Activated naive CD8-positive, alpha-beta T cell treated with anti-CD3 and anti-CD28 coated beads for 36 hours (primary cell): ENCODE data around the gene MORN1. TPM values are rescaled to one million over a fixed set of nuclear protein-coding genes. Genes with fewer than 3 reads are reported as not detected.

Experiments used
- DNase-seq: peaks from one replicate; pipeline ENCODE4 v3.0.0; 2021
- H3K27ac Mint-ChIP-seq: one replicate; pipeline ENCODE4 v1.8.0; 2022; ENCODE audit warnings: mild to moderate bottlenecking, moderate library complexity, mixed read lengths
- H3K27me3 Mint-ChIP-seq: one replicate; pipeline ENCODE4 v1.8.0; 2022; ENCODE audit warnings: mild to moderate bottlenecking, mixed read lengths
- H3K36me3 Mint-ChIP-seq: one replicate; pipeline ENCODE4 v1.8.0; 2021; ENCODE audit warnings: mild to moderate bottlenecking, mixed read lengths
- H3K4me1 Mint-ChIP-seq: one replicate; pipeline ENCODE4 v1.8.0; 2021; ENCODE audit warnings: mixed read lengths
- H3K4me3 Mint-ChIP-seq: one replicate; pipeline ENCODE4 v1.8.0; 2022; ENCODE audit warnings: mild to moderate bottlenecking, moderate library complexity, mixed read lengths
- H3K9me3 Mint-ChIP-seq: one replicate; pipeline ENCODE4 v1.8.0; 2022; ENCODE audit warnings: mixed read lengths
- total RNA-seq, 2 experiments: library from RNA; stranded (reverse); gene quantifications; one replicate each; pipeline ENCODE4 v1.2.3, GENCODE V29; 2021

Gene MORN1
- total RNA-seq, 2 experiments from 2014 or later, result 6.8 to 7.8 TPM

GRCh38 chr1:2360588-2361364 lies 30.6 kb downstream of the MORN1 start:
- Mint-ChIP-seq H3K4me1 (no peaks in the 10 kb centered on the region), H3K4me3 (no peak overlapping the region), H3K36me3 (peaks cover 6% of the 10 kb centered on the region), H3K27ac (no peak overlapping the region), H3K9me3 (peaks cover 8% of the 10 kb centered on the region), H3K27me3 (no peaks in the 10 kb centered on the region)
- DNase-seq, result no peak

- no peak for DNase-seq
- Mint-ChIP-seq H3K27me3 (no peaks in the 10 kb centered on the region), H3K4me1 (no peaks in the 10 kb centered on the region), H3K4me3 (no peak overlapping the region), H3K27ac (no peak overlapping the region), H3K9me3 (peaks cover 6% of the 10 kb centered on the region), H3K36me3 (peaks cover 5% of the 10 kb centered on the region)
These were observed 32.4 kb downstream of the MORN1 start for GRCh38 chr1:2358651-2359640.

GRCh38 chr1:2358072-2358471 lies 33.3 kb downstream of the MORN1 start:
- Mint-ChIP-seq H3K27me3 (no peaks in the 10 kb centered on the region), H3K4me3 (no peak overlapping the region), H3K36me3 (peaks cover 2% of the 10 kb centered on the region)

GRCh38 chr1:2356911-2357845 lies 34.2 kb downstream of the MORN1 start:
- no peak for DNase-seq
- Mint-ChIP-seq H3K4me3 (no peak overlapping the region), H3K9me3 (no peaks in the 10 kb centered on the region), H3K4me1 (no peaks in the 10 kb centered on the region), H3K36me3 (peaks cover 2% of the 10 kb centered on the region), H3K27ac (no peak overlapping the region), H3K27me3 (no peaks in the 10 kb centered on the region)

More at GRCh38 chr1:2358072-2358471, 33.3 kb downstream of the MORN1 start:
- H3K27ac Mint-ChIP-seq, result no peak overlapping the region
- H3K9me3 Mint-ChIP-seq, result peaks cover under 1% of the 10 kb centered on the region
- no peaks in the 10 kb centered on the region for H3K4me1 Mint-ChIP-seq
- DNase-seq, result no peak

- Mint-ChIP-seq H3K4me1 (no peaks in the 10 kb centered on the region), H3K27me3 (no peaks in the 10 kb centered on the region), H3K27ac (no peak overlapping the region), H3K36me3 (no peaks in the 10 kb centered on the region), H3K4me3 (no peak overlapping the region), H3K9me3 (no peaks in the 10 kb centered on the region)
- no peak for DNase-seq
These were observed 35.0 kb downstream of the MORN1 start for GRCh38 chr1:2356401-2356800.

- H3K27me3 Mint-ChIP-seq, result no peaks in the 10 kb centered on the region
- H3K4me1 Mint-ChIP-seq, result no peaks in the 10 kb centered on the region
- no peaks in the 10 kb centered on the region for H3K9me3 Mint-ChIP-seq
- no peak overlapping the region for H3K27ac Mint-ChIP-seq
- no peak overlapping the region for H3K4me3 Mint-ChIP-seq
- no peaks in the 10 kb centered on the region for H3K36me3 Mint-ChIP-seq
- DNase-seq, result no peak
These were observed 35.7 kb downstream of the MORN1 start for GRCh38 chr1:2355373-2356261.

- no peak for DNase-seq
- Mint-ChIP-seq H3K9me3 (no peaks in the 10 kb centered on the region), H3K27me3 (no peaks in the 10 kb centered on the region), H3K36me3 (no peaks in the 10 kb centered on the region), H3K27ac (no peak overlapping the region), H3K4me3 (no peak overlapping the region), H3K4me1 (no peaks in the 10 kb centered on the region)
These were observed 36.6 kb downstream of the MORN1 start for GRCh38 chr1:2354511-2355372.

- Mint-ChIP-seq H3K36me3 (no peaks in the 10 kb centered on the region), H3K4me1 (no peaks in the 10 kb centered on the region), H3K9me3 (no peaks in the 10 kb centered on the region)
These were observed 37.6 kb downstream of the MORN1 start for GRCh38 chr1:2353551-2354438.

GRCh38 chr1:2352897-2353550 lies 38.3 kb downstream of the MORN1 start:
- Mint-ChIP-seq H3K4me1 (no peaks in the 10 kb centered on the region), H3K36me3 (no peaks in the 10 kb centered on the region), H3K27me3 (no peaks in the 10 kb centered on the region), H3K27ac (no peak overlapping the region), H3K4me3 (no peak overlapping the region), H3K9me3 (no peaks in the 10 kb centered on the region)
- DNase-seq, result no peak

More at GRCh38 chr1:2353551-2354438, 37.6 kb downstream of the MORN1 start:
- H3K27me3 Mint-ChIP-seq, result no peaks in the 10 kb centered on the region
- H3K4me3 Mint-ChIP-seq, result no peak overlapping the region
- DNase-seq, result no peak
- no peak overlapping the region for H3K27ac Mint-ChIP-seq

GRCh38 chr1:2352341-2352896 lies 38.9 kb downstream of the MORN1 start:
- H3K27ac Mint-ChIP-seq, result no peak overlapping the region
- H3K36me3 Mint-ChIP-seq, result no peaks in the 10 kb centered on the region
- no peaks in the 10 kb centered on the region for H3K4me1 Mint-ChIP-seq
- DNase-seq, result no peak
- no peak overlapping the region for H3K4me3 Mint-ChIP-seq
- no peaks in the 10 kb centered on the region for H3K9me3 Mint-ChIP-seq
- no peaks in the 10 kb centered on the region for H3K27me3 Mint-ChIP-seq

GRCh38 chr1:2351723-2352122 lies 39.6 kb downstream of the MORN1 start:
- Mint-ChIP-seq H3K27me3 (no peaks in the 10 kb centered on the region), H3K36me3 (no peaks in the 10 kb centered on the region), H3K4me3 (no peak overlapping the region), H3K9me3 (no peaks in the 10 kb centered on the region), H3K27ac (no peak overlapping the region), H3K4me1 (no peaks in the 10 kb centered on the region)
- no peak for DNase-seq
